IMR-90 (cell line): Measurements from ENCODE around the gene PPFIBP2. TPM values are rescaled to one million over a fixed set of nuclear protein-coding genes. Genes with fewer than 3 reads are reported as not detected.

Source experiments
- ATAC-seq: fragments of 200-7000 bp; cut with Tn5 transposase; 2 replicates; pipeline ENCODE4 v1.9.1; 2020; ENCODE audit warnings: low read depth, mild to moderate bottlenecking, moderate library complexity
- BruUV-seq: library from RNA; stranded (reverse); fragments of 400-500 nt; replicated peaks from 2 replicates; lab custom pipeline; 2021; lab: Mats Ljungman, UMichigan
- CTCF ChIA-PET: fragments of 300-600 bp; formaldehyde crosslinking; extraction: SDS; loops from one replicate; lab custom pipeline; 2021; ENCODE audit warnings: antibody characterized with exemption; lab: Yijun Ruan, JAX
- POLR2A ChIA-PET: fragments of 300-600 bp; sonication (Branson Sonifier 250); formaldehyde crosslinking; loops from one replicate; lab custom pipeline; 2022; ENCODE audit warnings: antibody characterized with exemption; ENCODE audit not compliant: unreplicated experiment; lab: Charles Lee
- DNase-seq: peaks from one replicate; pipeline ENCODE4 v3.0.0; 2013
- H2AFZ ChIP-seq: replicated peaks from 2 replicates; pipeline ENCODE3; 2013; ENCODE audit warnings: low read length, mild to moderate bottlenecking; ENCODE audit not compliant: poor library complexity
- H2AK5ac ChIP-seq: 2 replicates; pipeline ENCODE4 v1.6.1; 2013; ENCODE audit warnings: low read depth, low read length, inconsistent platforms
- H2AK9ac ChIP-seq: replicated peaks from 2 replicates; pipeline ENCODE3; 2013; ENCODE audit warnings: mild to moderate bottlenecking, low read depth, low read length, moderate library complexity; ENCODE audit not compliant: poor library complexity
- H2BK120ac ChIP-seq: 2 replicates; pipeline ENCODE4 v1.6.1; 2013; ENCODE audit warnings: low read depth, low read length, inconsistent platforms
- H2BK15ac ChIP-seq: 3 replicates; pipeline ENCODE4 v1.6.1; 2013; ENCODE audit warnings: low read depth, low read length, inconsistent platforms
- H2BK20ac ChIP-seq: 2 replicates; pipeline ENCODE4 v1.6.1; 2013; ENCODE audit warnings: low read depth, mild to moderate bottlenecking, inconsistent platforms, low read length, moderate library complexity
- H2BK5ac ChIP-seq: 2 replicates; pipeline ENCODE4 v1.6.1; 2013; ENCODE audit warnings: mild to moderate bottlenecking, low read depth, low read length, inconsistent platforms; ENCODE audit not compliant: poor library complexity, severe bottlenecking
- H3K14ac ChIP-seq: replicated peaks from 2 replicates; pipeline ENCODE4 v1.6.1; 2013; ENCODE audit warnings: low read depth, low read length, inconsistent platforms
- H3K18ac ChIP-seq: 2 replicates; pipeline ENCODE4 v1.6.1; 2013; ENCODE audit warnings: low read depth, low read length, control low read depth
- H3K23ac ChIP-seq: 2 replicates; pipeline ENCODE4 v1.6.1; 2013; ENCODE audit warnings: low read depth, low read length, inconsistent platforms
- H3K27ac ChIP-seq: 2 replicates; pipeline ENCODE4 v1.5.1; 2013; ENCODE audit warnings: mild to moderate bottlenecking, control low read depth, low read length; ENCODE audit not compliant: insufficient read depth
- H3K27me3 ChIP-seq: 2 replicates; pipeline ENCODE4 v1.6.1; 2013; ENCODE audit warnings: low read length; ENCODE audit not compliant: control insufficient read depth, insufficient read depth
- H3K36me3 ChIP-seq: 2 replicates; pipeline ENCODE4 v1.6.1; 2013; ENCODE audit warnings: low read length, mixed read lengths; ENCODE audit not compliant: control insufficient read depth, insufficient read depth
- H3K4ac ChIP-seq: 2 replicates; pipeline ENCODE4 v1.6.1; 2013; ENCODE audit warnings: low read depth, low read length, inconsistent platforms
- H3K4me1 ChIP-seq: 2 replicates; pipeline ENCODE4 v1.6.1; 2013; ENCODE audit warnings: low read length, mixed read lengths; ENCODE audit not compliant: control insufficient read depth, insufficient read depth
- H3K4me2 ChIP-seq: 2 replicates; pipeline ENCODE4 v1.6.1; 2013; ENCODE audit warnings: low read depth, mild to moderate bottlenecking, control low read depth, low read length, moderate library complexity
- H3K4me3 ChIP-seq: 2 replicates; pipeline ENCODE4 v1.5.1; 2013; ENCODE audit warnings: low read depth, mild to moderate bottlenecking, control low read depth, low read length, moderate library complexity; ENCODE audit not compliant: insufficient read depth
- H3K56ac ChIP-seq: 2 replicates; pipeline ENCODE4 v1.6.1; 2013; ENCODE audit warnings: low read length, inconsistent platforms; ENCODE audit not compliant: insufficient read depth; ENCODE audit errors: extremely low read depth
- H3K79me1 ChIP-seq, 2 experiments: 2 replicates each; pipeline ENCODE4 v1.6.1; 2013; ENCODE audit warnings: low read length in 2 of 2, inconsistent platforms in 1 of 2, low read depth in 1 of 2
- H3K9ac ChIP-seq: 2 replicates; pipeline ENCODE4 v1.6.1; 2013; ENCODE audit warnings: low read depth, low read length, control low read depth
- H3K9me1 ChIP-seq: 2 replicates; pipeline ENCODE4 v1.6.1; 2013; ENCODE audit warnings: low read length, inconsistent platforms; ENCODE audit not compliant: insufficient read depth
- H3K9me3 ChIP-seq: 2 replicates; pipeline ENCODE4 v1.6.1; 2013; ENCODE audit warnings: low read length; ENCODE audit not compliant: control insufficient read depth, insufficient read depth
- H4K20me1 ChIP-seq: 2 replicates; pipeline ENCODE4 v1.6.1; 2013; ENCODE audit warnings: low read length, inconsistent platforms; ENCODE audit not compliant: insufficient read depth
- H4K5ac ChIP-seq: 2 replicates; pipeline ENCODE4 v1.6.1; 2013; ENCODE audit warnings: mild to moderate bottlenecking, low read depth, low read length, control low read depth
- H4K8ac ChIP-seq, 2 experiments: 2 replicates each; pipeline ENCODE4 v1.6.1; 2013; ENCODE audit warnings: low read depth in 2 of 2, low read length in 2 of 2, control low read depth in 1 of 2, inconsistent platforms in 1 of 2
- H4K91ac ChIP-seq: 2 replicates; pipeline ENCODE4 v1.6.1; 2013; ENCODE audit warnings: low read depth, low read length, inconsistent platforms; ENCODE audit not compliant: insufficient read depth
- CEBPB ChIP-seq: IDR thresholded peaks from 2 replicates; pipeline ENCODE4 v1.6.1; 2012; ENCODE audit warnings: low read depth, low read length, improper control_type of control experiment
- FOS ChIP-seq: fragments of 150-350 bp; IDR thresholded peaks from 2 replicates; pipeline ENCODE4 v1.6.1; 2016; ENCODE audit warnings: low read depth, low read length
- dilution Hi-C: fragments of 300-500 bp; cut with HindIII; formaldehyde crosslinking; loops from one replicate; pipeline ENCODE4 v1.14.3; 2018; ENCODE audit warnings: low sequenced_read_pairs; ENCODE audit not compliant: unreplicated experiment
- in situ Hi-C: fragments of 300-500 bp; cut with MboI; formaldehyde crosslinking; loops from 3 replicates; pipeline ENCODE4 v1.14.3; 2019; ENCODE audit warnings: low sequenced_read_pairs, inconsistent platforms, mixed read lengths
- intact Hi-C: fragments of 100-400 bp; cut with micrococcal nuclease; formaldehyde crosslinking; loops from 2 replicates; pipeline ENCODE4 v1.10.0; 2022
- polyA plus RNA-seq, 3 experiments: library from polyadenylated mRNA; depleted of rRNA; stranded (reverse); fragments of >200 nt; gene quantifications; 2 replicates each; pipeline ENCODE4 v1.2.3, GENCODE V29; 2012; ENCODE audit warnings: low replicate concordance in 1 of 3
- total RNA-seq: library from RNA; depleted of rRNA; stranded (reverse); fragments of >200 nt; gene quantifications from 2 replicates; pipeline ENCODE4 v1.2.3, GENCODE V29; 2012
- TF ChIP-seq, protein P1 (sequence below): fragments of 150-350 bp; IDR thresholded peaks from 2 replicates; pipeline ENCODE4 v1.6.1; 2016; ENCODE audit warnings: low read depth, mild to moderate bottlenecking, low read length, moderate library complexity, borderline replicate concordance

The PPFIBP2 gene
- total and polyA plus RNA-seq, 2 of the 4 experiments (the other 2 are of a cell fraction): 6.0 to 11.8 TPM

DNA sequence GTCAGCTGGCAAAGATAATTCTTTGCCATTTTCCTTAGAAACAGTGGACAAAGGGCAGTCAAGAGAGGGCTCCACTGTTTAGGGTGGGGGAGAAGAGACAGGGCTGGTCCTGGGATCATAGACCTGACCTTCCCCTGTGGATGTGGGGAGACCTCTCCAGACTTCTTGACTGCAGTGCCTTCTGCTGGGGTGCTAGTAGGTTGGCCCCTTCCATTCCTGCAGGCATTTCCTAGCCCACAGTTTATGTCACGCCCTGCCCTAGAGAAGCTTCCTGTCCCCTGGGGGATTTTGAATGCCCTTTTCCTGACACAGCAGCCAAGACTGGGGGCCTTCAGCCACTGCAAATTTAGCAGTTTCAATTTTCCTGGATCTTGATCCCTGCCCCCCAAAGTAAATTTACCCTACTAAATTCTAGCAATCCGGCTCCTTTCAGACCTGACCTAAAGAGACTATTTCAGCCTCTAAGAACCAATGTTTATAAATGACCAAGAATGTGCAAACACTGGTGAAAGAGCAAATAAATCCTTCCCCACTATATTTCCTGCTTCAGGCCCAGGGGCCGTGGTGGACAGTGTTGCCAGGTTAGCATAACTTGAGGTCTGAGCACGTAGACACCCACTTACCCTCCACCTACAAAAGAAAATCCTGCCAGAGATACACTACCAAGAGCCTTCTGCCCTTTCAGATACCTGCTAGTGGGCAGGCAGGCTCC is 58.4 kb downstream of the PPFIBP2 start (continued):
- TF ChIP-seq, protein P1, sequence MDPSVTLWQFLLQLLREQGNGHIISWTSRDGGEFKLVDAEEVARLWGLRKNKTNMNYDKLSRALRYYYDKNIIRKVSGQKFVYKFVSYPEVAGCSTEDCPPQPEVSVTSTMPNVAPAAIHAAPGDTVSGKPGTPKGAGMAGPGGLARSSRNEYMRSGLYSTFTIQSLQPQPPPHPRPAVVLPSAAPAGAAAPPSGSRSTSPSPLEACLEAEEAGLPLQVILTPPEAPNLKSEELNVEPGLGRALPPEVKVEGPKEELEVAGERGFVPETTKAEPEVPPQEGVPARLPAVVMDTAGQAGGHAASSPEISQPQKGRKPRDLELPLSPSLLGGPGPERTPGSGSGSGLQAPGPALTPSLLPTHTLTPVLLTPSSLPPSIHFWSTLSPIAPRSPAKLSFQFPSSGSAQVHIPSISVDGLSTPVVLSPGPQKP: no peak

DNA sequence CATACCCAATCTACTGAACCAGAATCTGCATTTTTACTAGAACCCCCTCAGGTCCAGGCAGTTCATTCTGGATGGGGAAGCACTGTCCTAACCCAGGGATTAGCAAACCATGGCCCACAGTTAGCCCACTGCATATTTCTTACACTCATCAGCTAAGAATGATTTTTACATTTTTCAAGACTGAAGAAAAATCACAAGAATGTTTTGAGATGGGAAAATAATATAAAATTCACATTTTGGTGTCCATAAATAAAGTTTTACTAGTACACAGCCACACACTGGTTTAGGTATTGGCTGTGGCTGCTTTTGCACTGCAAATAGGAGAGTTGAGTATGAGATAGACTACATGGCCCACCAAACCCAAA is 59.4 kb downstream of the PPFIBP2 start:
- CTCF ChIA-PET: interaction anchor here (0.5 to 2.6 kb wide), 3 partner anchors 83 to 1947 kb away, joined by 3 to 59 read pairs (median 5); no protein-coding TSS in a partner anchor

More for the DNA sequence above, 59.4 kb downstream of the PPFIBP2 start:
- H2BK5ac ChIP-seq: peak overlapping the region; percentile 80
- H2AFZ ChIP-seq: no peak overlapping the region
- H3K27me3 ChIP-seq: peaks cover 10% of the 10 kb centered on the region
- intact Hi-C loops: loop anchor here (2.0 to 10.0 kb wide), 2 partner anchors 322 to 414 kb away; partner anchors contain the start of gene EIF3F
- H3K23ac ChIP-seq: no peak overlapping the region
- peak overlapping the region; percentile 74; the same call in 1 of the 2 replicates for H3K14ac ChIP-seq
- POLR2A ChIA-PET: no interaction called here
- no peak overlapping the region for H3K9ac ChIP-seq
- dilution Hi-C loops: no loop called here
- H2BK15ac ChIP-seq: peak overlapping the region; percentile 1; the same call in 1 of the 3 replicates
- H3K79me1 ChIP-seq: no peaks in the 10 kb centered on the region
- H4K20me1 ChIP-seq: no peaks in the 10 kb centered on the region
- no peaks in the 10 kb centered on the region for H3K9me3 ChIP-seq
- peak overlapping the region; percentile 30; the same call in 1 of the 2 replicates for H3K4me2 ChIP-seq
- peaks cover 46% of the 10 kb centered on the region for H3K4me1 ChIP-seq
- TF ChIP-seq CEBPB: 0 out of 2 replicates have a peak, but pooled peaks have one; percentile 8
- no peak for TF ChIP-seq FOS
- H4K8ac ChIP-seq: peak overlapping the region; percentile 1 to 37; a peak in 3 of 4 replicates
- peak overlapping the region; percentile 3; the same call in 1 of the 2 replicates for H3K4ac ChIP-seq
- peak overlapping the region; percentile 30; the same call in 1 of the 2 replicates for H3K27ac ChIP-seq
- H3K18ac ChIP-seq: peak overlapping the region; percentile 24
- peak overlapping the region; percentile 45; the same call in 1 of the 2 replicates for H2BK120ac ChIP-seq
- in situ Hi-C loops: loop anchor here (5.0 to 25.0 kb wide), 4 partner anchors 79 to 414 kb away; partner anchors contain the start of gene EIF3F
- no peaks in the 10 kb centered on the region for H3K36me3 ChIP-seq
- DNase-seq (peak; percentile 39), ATAC-seq (peak; percentile 16)
- H3K9me1 ChIP-seq: peaks cover 9% of the 10 kb centered on the region; the same call in 1 of the 2 replicates
- BruUV-seq: no TSS peak
- H4K91ac ChIP-seq: peak overlapping the region; percentile 43
- peak overlapping the region; percentile 40; the same call in 1 of the 2 replicates for H4K5ac ChIP-seq
- H2AK5ac ChIP-seq: peak overlapping the region; percentile 33; the same call in 1 of the 2 replicates
- no peak overlapping the region for H2AK9ac ChIP-seq
- no peak overlapping the region for H3K56ac ChIP-seq
- H3K4me3 ChIP-seq: no peak overlapping the region
- H2BK20ac ChIP-seq: peak overlapping the region; percentile 75; the same call in 1 of the 2 replicates
